GM23338 (cell line): ENCODE data around the gene SLC35A2. TPM values are rescaled to one million over a fixed set of nuclear protein-coding genes. Genes with fewer than 3 reads are reported as not detected.

Experiments used
- ATAC-seq: fragments of 200-7000 bp; cut with Tn5 transposase; 3 replicates; pipeline ENCODE4 v1.9.1; 2020
- DNase-seq: peaks from one replicate; pipeline ENCODE4 v3.0.0-alpha.2; 2015; ENCODE audit warnings: low spot score
- H2AFZ ChIP-seq: fragments of 200-600 bp; sonication (generic); 2 replicates; pipeline ENCODE4 v1.8.0; 2016; ENCODE audit warnings: antibody characterized with exemption, mild to moderate bottlenecking, moderate library complexity
- H3F3A ChIP-seq: fragments of 200-600 bp; sonication (generic); replicated peaks from 2 replicates; pipeline ENCODE4 v1.8.0; 2017; ENCODE audit warnings: antibody characterized with exemption, mixed run types, low read depth
- H3K27ac ChIP-seq: fragments of 200-600 bp; sonication (generic); 2 replicates; pipeline ENCODE4 v1.6.1; 2016; ENCODE audit warnings: low read depth
- H3K27me3 ChIP-seq: fragments of 200-600 bp; sonication (generic); 2 replicates; pipeline ENCODE4 v1.8.0; 2016; ENCODE audit warnings: mild to moderate bottlenecking, mixed run types, moderate library complexity; ENCODE audit not compliant: insufficient read depth
- H3K36me3 ChIP-seq: fragments of 200-600 bp; sonication (generic); 2 replicates; pipeline ENCODE4 v1.8.0; 2016; ENCODE audit warnings: mild to moderate bottlenecking; ENCODE audit not compliant: insufficient read depth
- H3K4me1 ChIP-seq: fragments of 200-600 bp; sonication (generic); 2 replicates; pipeline ENCODE4 v1.8.0; 2016; ENCODE audit warnings: mild to moderate bottlenecking, moderate library complexity; ENCODE audit not compliant: insufficient read depth
- H3K4me2 ChIP-seq: fragments of 200-600 bp; sonication (generic); 2 replicates; pipeline ENCODE4 v1.7.1; 2017; ENCODE audit warnings: mixed run types
- H3K4me3 ChIP-seq: fragments of 200-600 bp; sonication (generic); 2 replicates; pipeline ENCODE4 v1.6.1; 2016; ENCODE audit warnings: mixed run types
- H3K79me2 ChIP-seq: fragments of 200-600 bp; sonication (generic); replicated peaks from 2 replicates; pipeline ENCODE4 v1.8.0; 2017; ENCODE audit warnings: mild to moderate bottlenecking; ENCODE audit not compliant: insufficient read depth
- H3K9me2 ChIP-seq: fragments of 200-600 bp; sonication (generic); 2 replicates; pipeline ENCODE4 v1.8.0; 2017; ENCODE audit not compliant: insufficient read depth
- H4K20me1 ChIP-seq: fragments of 200-600 bp; sonication (generic); replicated peaks from 2 replicates; pipeline ENCODE4 v1.8.0; 2017; ENCODE audit warnings: mild to moderate bottlenecking; ENCODE audit not compliant: insufficient read depth
- H3K27ac Mint-ChIP-seq: 2 replicates; pipeline ENCODE4 v1.8.0; 2020; ENCODE audit warnings: inconsistent platforms, mild to moderate bottlenecking, moderate library complexity, mixed read lengths
- H3K27me3 Mint-ChIP-seq: 3 replicates; pipeline ENCODE4 v1.8.0; 2022; ENCODE audit warnings: low read depth, mild to moderate bottlenecking, moderate library complexity, mixed read lengths, inconsistent platforms; ENCODE audit not compliant: insufficient read depth, poor library complexity
- H3K36me3 Mint-ChIP-seq: 3 replicates; pipeline ENCODE4 v1.8.0; 2021; ENCODE audit warnings: low read depth, mild to moderate bottlenecking, inconsistent platforms, moderate library complexity, mixed read lengths
- H3K4me1 Mint-ChIP-seq: 3 replicates; pipeline ENCODE4 v1.8.0; 2020; ENCODE audit warnings: mild to moderate bottlenecking, inconsistent platforms, mixed read lengths
- H3K4me3 Mint-ChIP-seq: 3 replicates; pipeline ENCODE4 v1.8.0; 2021; ENCODE audit warnings: moderate library complexity, mild to moderate bottlenecking, inconsistent platforms, mixed read lengths
- H3K9me3 Mint-ChIP-seq: 3 replicates; pipeline ENCODE4 v1.8.0; 2020; ENCODE audit warnings: moderate library complexity, mild to moderate bottlenecking, inconsistent platforms, mixed read lengths
- CREB1 ChIP-seq: fragments of 250-450 bp; sonication (Bioruptor Pico); IDR thresholded peaks from 2 replicates; pipeline ENCODE4 v1.5.0; 2020; ENCODE audit warnings: low read depth, mild to moderate bottlenecking, moderate library complexity
- EZH2 ChIP-seq: fragments of 200-600 bp; sonication (generic); IDR thresholded peaks from one replicate; pipeline ENCODE4 v1.8.0; 2017; ENCODE audit warnings: antibody characterized with exemption, mild to moderate bottlenecking, low read depth; ENCODE audit not compliant: unreplicated experiment
- EZH2phosphoT487 ChIP-seq: fragments of 200-600 bp; sonication (generic); IDR thresholded peaks from one replicate; pipeline ENCODE4 v1.8.1; 2018; ENCODE audit warnings: antibody characterized with exemption; ENCODE audit not compliant: unreplicated experiment
- JUNB ChIP-seq: IDR thresholded peaks from one replicate; pipeline ENCODE4 v1.6.1; 2016; ENCODE audit warnings: antibody characterized with exemption; ENCODE audit not compliant: unreplicated experiment
- POLR2AphosphoS5 ChIP-seq: IDR thresholded peaks from 2 replicates; pipeline ENCODE4 v1.6.1; 2016; ENCODE audit warnings: antibody characterized with exemption, low read depth
- STAT1 ChIP-seq: IDR thresholded peaks from one replicate; pipeline ENCODE4 v1.6.1; 2016; ENCODE audit warnings: antibody characterized with exemption; ENCODE audit not compliant: unreplicated experiment
- ZNF114 ChIP-seq: fragments of 250-450 bp; sonication (Bioruptor Pico); IDR thresholded peaks from 2 replicates; pipeline ENCODE4 v1.5.0; 2020; ENCODE audit warnings: mild to moderate bottlenecking, moderate library complexity
- polyA plus RNA-seq: library from polyadenylated mRNA; unstranded; fragments of >200 nt; fragmentation: Nextera tagmentation; extraction: Ambion mirVana; gene quantifications from 2 replicates; pipeline ENCODE4 v1.2.1, GENCODE V29; 2016
- total RNA-seq: library from RNA; depleted of rRNA; stranded (reverse); fragments of >200 nt; shearing (Covaris generic); gene quantifications from 2 replicates; pipeline ENCODE4 v1.2.3, GENCODE V29; 2014
- TF ChIP-seq, protein P1 (sequence below), 2 experiments: fragments of 200-600 bp in 1 of 2; sonication (generic) in 1 of 2; conservative IDR thresholded peaks; 2 replicates each; pipeline versions ENCODE4 v1.5.1 to v1.6.1; 2016 to 2017; ENCODE audit warnings: antibody characterized with exemption in 2 of 2, low read depth in 2 of 2, mild to moderate bottlenecking in 2 of 2, moderate library complexity in 1 of 2
- TF ChIP-seq, protein P2 (sequence below): fragments of 250-450 bp; sonication (Bioruptor Pico); IDR thresholded peaks from 2 replicates; pipeline ENCODE4 v1.5.0; 2020; ENCODE audit warnings: mild to moderate bottlenecking, moderate library complexity

Gene SLC35A2
- total and polyA plus RNA-seq, 2 experiments from 2014 or later, result 13.0 to 16.4 TPM

DNA sequence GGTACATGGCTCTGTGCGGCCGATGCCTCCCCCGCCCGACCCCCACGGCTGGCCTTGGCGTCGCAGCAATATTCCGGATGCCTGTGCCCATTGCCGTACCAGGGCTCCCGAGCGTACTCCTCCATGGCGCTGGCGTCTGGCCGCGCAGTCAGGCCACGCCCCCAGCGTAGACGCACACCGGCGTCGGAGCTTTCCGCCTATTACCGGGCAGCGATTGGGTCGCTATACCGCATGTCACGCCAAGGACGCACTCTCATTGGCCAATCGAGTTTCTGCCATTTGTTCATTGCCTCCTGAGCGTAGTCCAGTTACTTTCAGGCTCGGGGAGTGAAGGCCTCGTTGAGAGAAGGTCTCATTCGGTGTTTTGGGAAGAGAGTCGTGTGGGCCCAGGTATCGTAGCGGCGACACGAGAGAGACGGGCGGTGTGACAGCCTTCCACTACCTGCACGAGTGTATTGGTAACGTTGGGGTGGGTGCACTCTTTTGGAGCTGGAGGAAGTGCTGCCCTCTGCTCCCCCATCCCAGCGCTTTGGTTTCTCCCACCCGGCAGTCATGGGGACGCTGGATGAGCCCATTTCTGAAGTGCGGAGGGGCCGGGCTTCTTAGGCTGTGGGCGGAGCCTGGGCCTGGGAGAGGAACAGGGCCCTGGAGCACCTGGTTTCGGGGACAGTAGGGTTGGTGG lies 13.7 kb downstream of the SLC35A2 start, which contains the start of the genes PQBP1 and TIMM17B:
TSS of gene PQBP1 (plus strand) at position 306 of the 682 bp plus-strand sequence. CDS start 580 bp downstream, outside the sequence.
TSS of gene TIMM17B (minus strand) at position 144 of the 682 bp plus-strand sequence. CDS start at position 125, 19 bp downstream.
- H3K4me3 Mint-ChIP-seq, result peak within 1 kb of the TSS; percentile 88
- no peaks in the 10 kb centered on the region for H3K9me3 Mint-ChIP-seq
- peaks cover 41% of the 10 kb centered on the region for H3K36me3 Mint-ChIP-seq
- H3K4me2 ChIP-seq, result peak within 1 kb of the TSS; percentile 93
- peaks cover 3% of the 10 kb centered on the region for H3K27me3 Mint-ChIP-seq
- no peaks in the 10 kb centered on the region for H3F3A ChIP-seq
- H3K79me2 ChIP-seq, result peaks cover 41% of the 10 kb centered on the region
- H3K27me3 ChIP-seq, result no peaks in the 10 kb centered on the region
- H2AFZ ChIP-seq, result 0 out of 2 replicates have a peak within 1 kb of the TSS, but pooled peaks have one; percentile 52
- DNase-seq (peak; percentile 90), ATAC-seq (peak; percentile 90)
- H4K20me1 ChIP-seq, result no peaks in the 10 kb centered on the region
- peak within 1 kb of the TSS; percentile 97 for H3K27ac ChIP-seq
- H3K27ac Mint-ChIP-seq, result peak within 1 kb of the TSS; percentile 97
- H3K4me1 ChIP-seq, result no peaks in the 10 kb centered on the region; the same call in 1 of the 2 replicates
- TF ChIP-seq, protein P1, sequence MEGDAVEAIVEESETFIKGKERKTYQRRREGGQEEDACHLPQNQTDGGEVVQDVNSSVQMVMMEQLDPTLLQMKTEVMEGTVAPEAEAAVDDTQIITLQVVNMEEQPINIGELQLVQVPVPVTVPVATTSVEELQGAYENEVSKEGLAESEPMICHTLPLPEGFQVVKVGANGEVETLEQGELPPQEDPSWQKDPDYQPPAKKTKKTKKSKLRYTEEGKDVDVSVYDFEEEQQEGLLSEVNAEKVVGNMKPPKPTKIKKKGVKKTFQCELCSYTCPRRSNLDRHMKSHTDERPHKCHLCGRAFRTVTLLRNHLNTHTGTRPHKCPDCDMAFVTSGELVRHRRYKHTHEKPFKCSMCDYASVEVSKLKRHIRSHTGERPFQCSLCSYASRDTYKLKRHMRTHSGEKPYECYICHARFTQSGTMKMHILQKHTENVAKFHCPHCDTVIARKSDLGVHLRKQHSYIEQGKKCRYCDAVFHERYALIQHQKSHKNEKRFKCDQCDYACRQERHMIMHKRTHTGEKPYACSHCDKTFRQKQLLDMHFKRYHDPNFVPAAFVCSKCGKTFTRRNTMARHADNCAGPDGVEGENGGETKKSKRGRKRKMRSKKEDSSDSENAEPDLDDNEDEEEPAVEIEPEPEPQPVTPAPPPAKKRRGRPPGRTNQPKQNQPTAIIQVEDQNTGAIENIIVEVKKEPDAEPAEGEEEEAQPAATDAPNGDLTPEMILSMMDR (conservative IDR thresholded peaks at IDR 0.05; ENCODE audit: low read depth in 2 of 2), result no peak
- TF ChIP-seq POLR2AphosphoS5 (peak; percentile 86), CREB1 (CRISPR knock-in tag) (peak; percentile 78)
- no peaks in the 10 kb centered on the region; the same call in 1 of the 2 replicates for H3K36me3 ChIP-seq
- peak within 1 kb of the TSS; percentile 83 for H3K4me3 ChIP-seq
- no peaks in the 10 kb centered on the region for H3K9me2 ChIP-seq
- no peaks in the 10 kb centered on the region; the same call in 2 of the 3 replicates for H3K4me1 Mint-ChIP-seq

DNA sequence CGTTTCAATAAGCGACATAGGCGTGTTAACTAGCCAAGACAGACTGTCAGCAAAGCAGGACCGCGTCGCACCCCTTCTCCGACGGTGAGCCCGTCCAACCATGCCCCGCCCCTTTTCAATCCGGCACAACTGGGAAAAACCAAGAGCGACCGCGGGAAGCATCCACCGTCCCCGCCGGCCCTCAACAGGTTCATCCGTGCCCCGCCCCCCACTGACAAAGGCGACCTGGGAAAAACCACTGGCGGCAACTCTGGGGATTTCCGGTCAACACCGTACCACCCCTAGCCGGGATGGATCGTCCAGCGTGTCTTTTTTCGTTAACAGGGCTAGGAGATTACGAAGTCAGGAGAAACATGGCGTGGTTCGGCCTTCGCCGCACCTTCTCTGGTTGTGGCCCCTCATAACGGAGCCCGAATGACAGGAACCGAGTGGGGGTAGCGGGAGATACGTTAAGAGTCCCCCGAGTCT lies 14.3 kb downstream of the SLC35A2 start:
- H3K36me3 ChIP-seq, result no peaks in the 10 kb centered on the region; the same call in 1 of the 2 replicates
- H3K27ac Mint-ChIP-seq, result peak overlapping the region; percentile 97
- H3K4me1 ChIP-seq, result no peaks in the 10 kb centered on the region; the same call in 1 of the 2 replicates
- no peaks in the 10 kb centered on the region for H3K9me3 Mint-ChIP-seq
- peak overlapping the region; percentile 97 for H3K27ac ChIP-seq
- H3K27me3 ChIP-seq, result no peaks in the 10 kb centered on the region
- H3K9me2 ChIP-seq, result no peaks in the 10 kb centered on the region
- DNase-seq, result peak; percentile 93
- H3F3A ChIP-seq, result no peaks in the 10 kb centered on the region
- no peaks in the 10 kb centered on the region; the same call in 2 of the 3 replicates for H3K4me1 Mint-ChIP-seq
- peaks cover 37% of the 10 kb centered on the region for H3K36me3 Mint-ChIP-seq
- peak overlapping the region; percentile 83 for H3K4me3 ChIP-seq
- peaks cover 41% of the 10 kb centered on the region for H3K79me2 ChIP-seq
- H3K4me3 Mint-ChIP-seq, result peak overlapping the region; percentile 88
- peak; percentile 65 for ATAC-seq
- H3K4me2 ChIP-seq, result peak overlapping the region; percentile 93
- no peaks in the 10 kb centered on the region for H3K27me3 Mint-ChIP-seq
- H4K20me1 ChIP-seq, result no peaks in the 10 kb centered on the region
- H2AFZ ChIP-seq, result 0 out of 2 replicates have a peak overlapping the region, but pooled peaks have one; percentile 52
- TF ChIP-seq, protein P2, sequence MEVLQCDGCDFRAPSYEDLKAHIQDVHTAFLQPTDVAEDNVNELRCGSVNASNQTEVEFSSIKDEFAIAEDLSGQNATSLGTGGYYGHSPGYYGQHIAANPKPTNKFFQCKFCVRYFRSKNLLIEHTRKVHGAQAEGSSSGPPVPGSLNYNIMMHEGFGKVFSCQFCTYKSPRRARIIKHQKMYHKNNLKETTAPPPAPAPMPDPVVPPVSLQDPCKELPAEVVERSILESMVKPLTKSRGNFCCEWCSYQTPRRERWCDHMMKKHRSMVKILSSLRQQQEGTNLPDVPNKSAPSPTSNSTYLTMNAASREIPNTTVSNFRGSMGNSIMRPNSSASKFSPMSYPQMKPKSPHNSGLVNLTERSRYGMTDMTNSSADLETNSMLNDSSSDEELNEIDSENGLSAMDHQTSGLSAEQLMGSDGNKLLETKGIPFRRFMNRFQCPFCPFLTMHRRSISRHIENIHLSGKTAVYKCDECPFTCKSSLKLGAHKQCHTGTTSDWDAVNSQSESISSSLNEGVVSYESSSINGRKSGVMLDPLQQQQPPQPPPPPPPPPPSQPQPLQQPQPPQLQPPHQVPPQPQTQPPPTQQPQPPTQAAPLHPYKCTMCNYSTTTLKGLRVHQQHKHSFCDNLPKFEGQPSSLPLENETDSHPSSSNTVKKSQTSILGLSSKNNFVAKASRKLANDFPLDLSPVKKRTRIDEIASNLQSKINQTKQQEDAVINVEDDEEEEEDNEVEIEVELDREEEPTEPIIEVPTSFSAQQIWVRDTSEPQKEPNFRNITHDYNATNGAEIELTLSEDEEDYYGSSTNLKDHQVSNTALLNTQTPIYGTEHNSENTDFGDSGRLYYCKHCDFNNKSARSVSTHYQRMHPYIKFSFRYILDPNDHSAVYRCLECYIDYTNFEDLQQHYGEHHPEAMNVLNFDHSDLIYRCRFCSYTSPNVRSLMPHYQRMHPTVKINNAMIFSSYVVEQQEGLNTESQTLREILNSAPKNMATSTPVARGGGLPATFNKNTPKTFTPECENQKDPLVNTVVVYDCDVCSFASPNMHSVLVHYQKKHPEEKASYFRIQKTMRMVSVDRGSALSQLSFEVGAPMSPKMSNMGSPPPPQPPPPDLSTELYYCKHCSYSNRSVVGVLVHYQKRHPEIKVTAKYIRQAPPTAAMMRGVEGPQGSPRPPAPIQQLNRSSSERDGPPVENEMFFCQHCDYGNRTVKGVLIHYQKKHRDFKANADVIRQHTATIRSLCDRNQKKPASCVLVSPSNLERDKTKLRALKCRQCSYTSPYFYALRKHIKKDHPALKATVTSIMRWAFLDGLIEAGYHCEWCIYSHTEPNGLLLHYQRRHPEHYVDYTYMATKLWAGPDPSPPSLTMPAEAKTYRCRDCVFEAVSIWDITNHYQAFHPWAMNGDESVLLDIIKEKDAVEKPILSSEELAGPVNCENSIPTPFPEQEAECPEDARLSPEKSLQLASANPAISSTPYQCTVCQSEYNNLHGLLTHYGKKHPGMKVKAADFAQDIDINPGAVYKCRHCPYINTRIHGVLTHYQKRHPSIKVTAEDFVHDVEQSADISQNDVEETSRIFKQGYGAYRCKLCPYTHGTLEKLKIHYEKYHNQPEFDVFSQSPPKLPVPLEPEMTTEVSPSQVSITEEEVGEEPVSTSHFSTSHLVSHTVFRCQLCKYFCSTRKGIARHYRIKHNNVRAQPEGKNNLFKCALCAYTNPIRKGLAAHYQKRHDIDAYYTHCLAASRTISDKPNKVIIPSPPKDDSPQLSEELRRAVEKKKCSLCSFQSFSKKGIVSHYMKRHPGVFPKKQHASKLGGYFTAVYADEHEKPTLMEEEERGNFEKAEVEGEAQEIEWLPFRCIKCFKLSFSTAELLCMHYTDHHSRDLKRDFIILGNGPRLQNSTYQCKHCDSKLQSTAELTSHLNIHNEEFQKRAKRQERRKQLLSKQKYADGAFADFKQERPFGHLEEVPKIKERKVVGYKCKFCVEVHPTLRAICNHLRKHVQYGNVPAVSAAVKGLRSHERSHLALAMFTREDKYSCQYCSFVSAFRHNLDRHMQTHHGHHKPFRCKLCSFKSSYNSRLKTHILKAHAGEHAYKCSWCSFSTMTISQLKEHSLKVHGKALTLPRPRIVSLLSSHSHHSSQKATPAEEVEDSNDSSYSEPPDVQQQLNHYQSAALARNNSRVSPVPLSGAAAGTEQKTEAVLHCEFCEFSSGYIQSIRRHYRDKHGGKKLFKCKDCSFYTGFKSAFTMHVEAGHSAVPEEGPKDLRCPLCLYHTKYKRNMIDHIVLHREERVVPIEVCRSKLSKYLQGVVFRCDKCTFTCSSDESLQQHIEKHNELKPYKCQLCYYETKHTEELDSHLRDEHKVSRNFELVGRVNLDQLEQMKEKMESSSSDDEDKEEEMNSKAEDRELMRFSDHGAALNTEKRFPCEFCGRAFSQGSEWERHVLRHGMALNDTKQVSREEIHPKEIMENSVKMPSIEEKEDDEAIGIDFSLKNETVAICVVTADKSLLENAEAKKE (CRISPR knock-in tag), result no peak
- TF ChIP-seq JUNB, result no peak
- TF ChIP-seq EZH2phosphoT487, result no peak
- no peak for TF ChIP-seq STAT1
- TF ChIP-seq ZNF114 (CRISPR knock-in tag), result no peak
- TF ChIP-seq, protein P1 (conservative IDR thresholded peaks at IDR 0.05; ENCODE audit: low read depth in 2 of 2), result no peak
- TF ChIP-seq EZH2, result no peak
- TF ChIP-seq POLR2AphosphoS5, result no peak
